Measurements from ENCODE around the gene SLC43A2. TPM values are rescaled to one million over a fixed set of nuclear protein-coding genes. Genes with fewer than 3 reads are reported as not detected.
"Not testable (repeated sequence)": the region's sequence is repeated elsewhere in the genome, so short reads cannot be mapped to it uniquely, and the experiment has no call there.

SLC43A2 gene
- total RNA-seq, 1 experiment from 2014 or later: 6.8 TPM

- POLR2A ChIA-PET (ENCODE audit: unreplicated experiment): no interaction called here
- BruUV-seq (replicated peaks): no TSS peak
Observed at GRCh38 chr17:1533661-1534325, 94.8 kb downstream of the SLC43A2 start.

GRCh38 chr17:1532836-1533602 is 95.6 kb downstream of the SLC43A2 start:
- Histone ChIP-seq H2AFZ (no peak overlapping the region), H4K20me1 (ENCODE audit: insufficient read depth) (no peaks in the 10 kb centered on the region), H3K4me2 (no peak overlapping the region), H3K36me3 (ENCODE audit: low read depth) (peaks cover 26% of the 10 kb centered on the region), H3K79me2 (ENCODE audit: low read depth) (no peaks in the 10 kb centered on the region), H3K4me3 (no peak overlapping the region), H3K27ac (no peak overlapping the region), H3K4me1 (replicated peaks; ENCODE audit: insufficient read depth) (no peaks in the 10 kb centered on the region), H3K9me2 (ENCODE audit: insufficient read depth) (no peaks in the 10 kb centered on the region), H3K27me3 (ENCODE audit: insufficient read depth, low read depth) (no peaks in the 10 kb centered on the region), H3K9me3 (ENCODE audit: insufficient read depth, low read depth) (no peaks in the 10 kb centered on the region), H3F3A (ENCODE audit: insufficient read depth, low read depth) (peaks cover 6% of the 10 kb centered on the region; the same call in 1 of the 2 replicates)
- TF ChIP-seq EZH2 (IDR thresholded peaks at IDR 0.05; ENCODE audit: low read depth) (no peak), CTCF (conservative IDR thresholded peaks at IDR 0.05) (no peak)
- intact Hi-C loops (cut with micrococcal nuclease; ENCODE audit: unreplicated experiment): no loop called here
- CTCF ChIA-PET: interaction anchor here (1.1 to 1.2 kb wide), 2 partner anchors 167 to 200 kb away, joined by 3 to 8 read pairs; no protein-coding TSS in a partner anchor
- BruUV-seq (replicated peaks): no TSS peak
- DNase-seq: no peak
- POLR2A ChIA-PET (ENCODE audit: unreplicated experiment): no interaction called here

More at GRCh38 chr17:1533661-1534325, 94.8 kb downstream of the SLC43A2 start:
- Histone ChIP-seq H3K9me2 (ENCODE audit: insufficient read depth) (no peaks in the 10 kb centered on the region), H3F3A (ENCODE audit: insufficient read depth, low read depth) (peaks cover 8% of the 10 kb centered on the region; the same call in 1 of the 2 replicates), H3K36me3 (ENCODE audit: low read depth) (peaks cover 28% of the 10 kb centered on the region), H2AFZ (no peak overlapping the region), H3K9me3 (ENCODE audit: insufficient read depth, low read depth) (no peaks in the 10 kb centered on the region), H3K4me2 (no peak overlapping the region), H3K79me2 (ENCODE audit: low read depth) (no peaks in the 10 kb centered on the region), H3K4me1 (replicated peaks; ENCODE audit: insufficient read depth) (no peaks in the 10 kb centered on the region), H3K4me3 (no peak overlapping the region), H4K20me1 (ENCODE audit: insufficient read depth) (no peaks in the 10 kb centered on the region), H3K27ac (no peak overlapping the region), H3K27me3 (ENCODE audit: insufficient read depth, low read depth) (no peaks in the 10 kb centered on the region)
- TF ChIP-seq CTCF (conservative IDR thresholded peaks at IDR 0.05) (no peak), EZH2 (IDR thresholded peaks at IDR 0.05; ENCODE audit: low read depth) (no peak)
- intact Hi-C loops (cut with micrococcal nuclease; ENCODE audit: unreplicated experiment): no loop called here
- CTCF ChIA-PET: interaction anchor here (1.1 to 1.2 kb wide), 2 partner anchors 168 to 201 kb away, joined by 3 to 8 read pairs; no protein-coding TSS in a partner anchor
- no peak for DNase-seq

GRCh38 chr17:1529863-1530262 is 98.8 kb downstream of the SLC43A2 start:
- Histone ChIP-seq H3K79me2 (ENCODE audit: low read depth) (no peaks in the 10 kb centered on the region), H4K20me1 (ENCODE audit: insufficient read depth) (no peaks in the 10 kb centered on the region), H3K4me1 (replicated peaks; ENCODE audit: insufficient read depth) (no peaks in the 10 kb centered on the region), H3K9me2 (ENCODE audit: insufficient read depth) (no peaks in the 10 kb centered on the region), H3K4me2 (no peak overlapping the region), H2AFZ (no peak overlapping the region), H3F3A (ENCODE audit: insufficient read depth, low read depth) (peaks cover 10% of the 10 kb centered on the region; the same call in 1 of the 2 replicates), H3K27me3 (ENCODE audit: insufficient read depth, low read depth) (no peaks in the 10 kb centered on the region), H3K36me3 (ENCODE audit: low read depth) (peaks cover 10% of the 10 kb centered on the region; the same call in 1 of the 2 replicates), H3K27ac (peak overlapping the region; percentile 45), H3K9me3 (ENCODE audit: insufficient read depth, low read depth) (no peaks in the 10 kb centered on the region), H3K4me3 (no peak overlapping the region)
- intact Hi-C loops (cut with micrococcal nuclease; ENCODE audit: unreplicated experiment): no loop called here
- no TSS peak for BruUV-seq (replicated peaks)
- ChIA-PET CTCF (no interaction called here), POLR2A (ENCODE audit: unreplicated experiment) (no interaction called here)
- no peak for DNase-seq
- TF ChIP-seq CTCF (conservative IDR thresholded peaks at IDR 0.05) (no peak), EZH2 (IDR thresholded peaks at IDR 0.05; ENCODE audit: low read depth) (no peak)

GRCh38 chr17:1526876-1527275 is 101.8 kb downstream of the SLC43A2 start:
- H3K27ac ChIP-seq; H3K9me2 ChIP-seq (ENCODE audit: insufficient read depth); H3K9me3 ChIP-seq (ENCODE audit: insufficient read depth, low read depth); H3K4me2 ChIP-seq; POLR2A ChIA-PET (ENCODE audit: unreplicated experiment); intact Hi-C loops (cut with micrococcal nuclease; ENCODE audit: unreplicated experiment); H2AFZ ChIP-seq; DNase-seq; H3K4me1 ChIP-seq (replicated peaks; ENCODE audit: insufficient read depth); H3K4me3 ChIP-seq; BruUV-seq (replicated peaks); H3K27me3 ChIP-seq (ENCODE audit: insufficient read depth, low read depth); CTCF ChIA-PET; H4K20me1 ChIP-seq (ENCODE audit: insufficient read depth); H3K36me3 ChIP-seq (ENCODE audit: low read depth); H3K79me2 ChIP-seq (ENCODE audit: low read depth): not testable (repeated sequence)
- peaks cover 13% of the 10 kb centered on the region; the same call in 1 of the 2 replicates for H3F3A ChIP-seq (ENCODE audit: insufficient read depth, low read depth)

Data from PC-9 (cell line).